Neural cell (in vitro differentiated cells): ENCODE measurements around the gene PHF21A. TPM values are rescaled to one million over a fixed set of nuclear protein-coding genes. Genes with fewer than 3 reads are reported as not detected.

ENCODE experiments used
- H2AFZ ChIP-seq: fragments of 200-600, 300-800 bp; sonication (generic), shearing (Covaris generic); 2 replicates; pipeline ENCODE4 v1.6.0; 2014; ENCODE audit warnings: low read depth, mild to moderate bottlenecking, antibody characterized with exemption, low read length, moderate library complexity
- H3F3A ChIP-seq: fragments of 200-600 bp; shearing (Covaris generic); 2 replicates; pipeline ENCODE4 v1.6.1; 2016; ENCODE audit warnings: mild to moderate bottlenecking, moderate library complexity, mixed read lengths, antibody characterized with exemption, low read length; ENCODE audit not compliant: insufficient read depth, poor library complexity, severe bottlenecking
- H3K27ac ChIP-seq: fragments of 200-600, 300-800 bp; sonication (generic), shearing (Covaris generic); 2 replicates; pipeline ENCODE4 v1.5.1; 2014; ENCODE audit warnings: mild to moderate bottlenecking, low read length, moderate library complexity
- H3K27me3 ChIP-seq: fragments of 300-800, 200-600 bp; sonication (generic), shearing (Covaris generic); 2 replicates; pipeline ENCODE4 v1.6.0; 2014; ENCODE audit warnings: mild to moderate bottlenecking, low read depth, low read length, moderate library complexity; ENCODE audit not compliant: insufficient read depth
- H3K36me3 ChIP-seq: fragments of 300-800, 200-600 bp; sonication (generic), shearing (Covaris generic); 2 replicates; pipeline ENCODE4 v1.5.1; 2014; ENCODE audit warnings: mild to moderate bottlenecking, antibody characterized with exemption, low read length, moderate library complexity; ENCODE audit not compliant: insufficient read depth
- H3K4me2 ChIP-seq: fragments of 300-800, 200-600 bp; sonication (generic), shearing (Covaris generic); 2 replicates; pipeline ENCODE4 v1.6.0; 2014; ENCODE audit warnings: mild to moderate bottlenecking, low read length
- H3K4me3 ChIP-seq: fragments of 300-800, 200-600 bp; sonication (generic), shearing (Covaris generic); 2 replicates; pipeline ENCODE4 v1.5.1; 2014; ENCODE audit warnings: mild to moderate bottlenecking, low read length, moderate library complexity
- H3K79me2 ChIP-seq: fragments of 200-600 bp; shearing (Covaris generic); replicated peaks from 2 replicates; pipeline ENCODE4 v1.6.0; 2014; ENCODE audit warnings: mild to moderate bottlenecking, low read length, moderate library complexity; ENCODE audit not compliant: insufficient read depth
- H3K9ac ChIP-seq: fragments of 300-800, 200-600 bp; sonication (generic), shearing (Covaris generic); 2 replicates; pipeline ENCODE4 v1.6.1; 2016; ENCODE audit warnings: mild to moderate bottlenecking, low read length, mixed read lengths
- H3K9me2 ChIP-seq: fragments of 200-600 bp; shearing (Covaris generic); 2 replicates; pipeline ENCODE4 v1.6.1; 2016; ENCODE audit warnings: mild to moderate bottlenecking, low read length, mixed read lengths; ENCODE audit not compliant: insufficient read depth
- H3K9me3 ChIP-seq: fragments of 200-600, 300-800 bp; sonication (generic), shearing (Covaris generic); 2 replicates; pipeline ENCODE4 v1.6.1; 2016; ENCODE audit warnings: mild to moderate bottlenecking, mixed run types, low read length, moderate library complexity, mixed read lengths
- H4K20me1 ChIP-seq: fragments of 200-600 bp; shearing (Covaris generic); 2 replicates; pipeline ENCODE4 v1.6.1; 2016; ENCODE audit warnings: mild to moderate bottlenecking, mixed run types; ENCODE audit not compliant: insufficient read depth
- CTCF ChIP-seq: fragments of 450-650 bp; IDR thresholded peaks from 2 replicates; pipeline ENCODE4 v1.5.1; 2014; ENCODE audit warnings: antibody characterized with exemption, mild to moderate bottlenecking, moderate library complexity; ENCODE audit not compliant: poor library complexity, severe bottlenecking
- EP300 ChIP-seq: fragments of 450-650 bp; conservative IDR thresholded peaks from 2 replicates; pipeline ENCODE4 v1.6.1; 2014; ENCODE audit warnings: antibody characterized with exemption, mild to moderate bottlenecking, moderate library complexity; ENCODE audit not compliant: poor library complexity, severe bottlenecking
- EZH2 ChIP-seq: fragments of 200-600, 300-800 bp; shearing (Covaris generic), sonication (generic); IDR thresholded peaks from 2 replicates; pipeline ENCODE4 v1.6.1; 2014; ENCODE audit warnings: antibody characterized with exemption, low read length, borderline replicate concordance, mild to moderate bottlenecking; ENCODE audit not compliant: insufficient read depth, poor library complexity, severe bottlenecking
- MXI1 ChIP-seq: fragments of 450-650 bp; conservative IDR thresholded peaks from 2 replicates; pipeline ENCODE4 v1.6.1; 2014; ENCODE audit warnings: antibody characterized with exemption, mild to moderate bottlenecking; ENCODE audit not compliant: poor library complexity, severe bottlenecking
- POLR2AphosphoS5 ChIP-seq: IDR thresholded peaks from 2 replicates; pipeline ENCODE4 v1.6.1; 2012
- REST ChIP-seq: IDR thresholded peaks from 2 replicates; pipeline ENCODE4 v1.6.1; 2012; ENCODE audit warnings: borderline replicate concordance
- SMC3 ChIP-seq: fragments of 450-650 bp; conservative IDR thresholded peaks from 2 replicates; pipeline ENCODE4 v1.6.1; 2014; ENCODE audit warnings: antibody characterized with exemption, mild to moderate bottlenecking, moderate library complexity; ENCODE audit not compliant: poor library complexity
- polyA plus RNA-seq: library from polyadenylated mRNA; depleted of rRNA; stranded (reverse); fragments of >200 nt; gene quantifications from 2 replicates; pipeline ENCODE4 v1.2.3, GENCODE V29; 2014

Gene PHF21A
- polyA plus RNA-seq, 1 donor from 2014 or later = 31.7 TPM

GRCh38 chr11:46069595-46069994 lies 51.7 kb downstream of the PHF21A start:
- H3K27ac ChIP-seq = no peak overlapping the region
- TF ChIP-seq REST (no peak), POLR2AphosphoS5 (no peak), CTCF (no peak), MXI1 (no peak)
- no peaks in the 10 kb centered on the region for H3K9me3 ChIP-seq
- no peak overlapping the region for H2AFZ ChIP-seq
- H3K4me2 ChIP-seq = no peak overlapping the region
- H3K9me2 ChIP-seq = no peaks in the 10 kb centered on the region
- no peaks in the 10 kb centered on the region for H4K20me1 ChIP-seq
- H3K4me3 ChIP-seq = no peak overlapping the region
- no peaks in the 10 kb centered on the region for H3K79me2 ChIP-seq
- no peaks in the 10 kb centered on the region for H3K36me3 ChIP-seq
- H3K9ac ChIP-seq = no peak overlapping the region
- no peaks in the 10 kb centered on the region for H3F3A ChIP-seq
- no peaks in the 10 kb centered on the region for H3K27me3 ChIP-seq

- Histone ChIP-seq H3K27ac (no peak overlapping the region), H3K4me2 (no peak overlapping the region)
- TF ChIP-seq POLR2AphosphoS5 = no peak
- TF ChIP-seq EP300 = no peak
- no peak for TF ChIP-seq EZH2
- no peak for TF ChIP-seq REST
- no peak for TF ChIP-seq SMC3
Measured at GRCh38 chr11:46066335-46066734, 54.9 kb downstream of the PHF21A start.

More at GRCh38 chr11:46066335-46066734, 54.9 kb downstream of the PHF21A start:
- H3K9me2 ChIP-seq = no peaks in the 10 kb centered on the region
- H3K27me3 ChIP-seq = no peaks in the 10 kb centered on the region
- no peak overlapping the region for H3K9ac ChIP-seq
- no peak overlapping the region for H2AFZ ChIP-seq
- no peaks in the 10 kb centered on the region for H3F3A ChIP-seq
- H3K79me2 ChIP-seq = no peaks in the 10 kb centered on the region
- H4K20me1 ChIP-seq = no peaks in the 10 kb centered on the region
- no peak overlapping the region for H3K4me3 ChIP-seq
- no peaks in the 10 kb centered on the region for H3K36me3 ChIP-seq
- H3K9me3 ChIP-seq = no peaks in the 10 kb centered on the region
